AML-193 (cell line): ENCODE results near the gene AIFM3.
"Not testable (repeated sequence)": the region's sequence is repeated elsewhere in the genome, so short reads cannot be mapped to it uniquely, and the experiment has no call there.

Experiments
- DNase-seq, 2 experiments: peaks; one replicate each; lab custom pipeline; 2025; lab: John Stamatoyannopoulos, UW

The AIFM3 gene, protein sequence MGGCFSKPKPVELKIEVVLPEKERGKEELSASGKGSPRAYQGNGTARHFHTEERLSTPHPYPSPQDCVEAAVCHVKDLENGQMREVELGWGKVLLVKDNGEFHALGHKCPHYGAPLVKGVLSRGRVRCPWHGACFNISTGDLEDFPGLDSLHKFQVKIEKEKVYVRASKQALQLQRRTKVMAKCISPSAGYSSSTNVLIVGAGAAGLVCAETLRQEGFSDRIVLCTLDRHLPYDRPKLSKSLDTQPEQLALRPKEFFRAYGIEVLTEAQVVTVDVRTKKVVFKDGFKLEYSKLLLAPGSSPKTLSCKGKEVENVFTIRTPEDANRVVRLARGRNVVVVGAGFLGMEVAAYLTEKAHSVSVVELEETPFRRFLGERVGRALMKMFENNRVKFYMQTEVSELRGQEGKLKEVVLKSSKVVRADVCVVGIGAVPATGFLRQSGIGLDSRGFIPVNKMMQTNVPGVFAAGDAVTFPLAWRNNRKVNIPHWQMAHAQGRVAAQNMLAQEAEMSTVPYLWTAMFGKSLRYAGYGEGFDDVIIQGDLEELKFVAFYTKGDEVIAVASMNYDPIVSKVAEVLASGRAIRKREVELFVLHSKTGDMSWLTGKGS

DNA sequence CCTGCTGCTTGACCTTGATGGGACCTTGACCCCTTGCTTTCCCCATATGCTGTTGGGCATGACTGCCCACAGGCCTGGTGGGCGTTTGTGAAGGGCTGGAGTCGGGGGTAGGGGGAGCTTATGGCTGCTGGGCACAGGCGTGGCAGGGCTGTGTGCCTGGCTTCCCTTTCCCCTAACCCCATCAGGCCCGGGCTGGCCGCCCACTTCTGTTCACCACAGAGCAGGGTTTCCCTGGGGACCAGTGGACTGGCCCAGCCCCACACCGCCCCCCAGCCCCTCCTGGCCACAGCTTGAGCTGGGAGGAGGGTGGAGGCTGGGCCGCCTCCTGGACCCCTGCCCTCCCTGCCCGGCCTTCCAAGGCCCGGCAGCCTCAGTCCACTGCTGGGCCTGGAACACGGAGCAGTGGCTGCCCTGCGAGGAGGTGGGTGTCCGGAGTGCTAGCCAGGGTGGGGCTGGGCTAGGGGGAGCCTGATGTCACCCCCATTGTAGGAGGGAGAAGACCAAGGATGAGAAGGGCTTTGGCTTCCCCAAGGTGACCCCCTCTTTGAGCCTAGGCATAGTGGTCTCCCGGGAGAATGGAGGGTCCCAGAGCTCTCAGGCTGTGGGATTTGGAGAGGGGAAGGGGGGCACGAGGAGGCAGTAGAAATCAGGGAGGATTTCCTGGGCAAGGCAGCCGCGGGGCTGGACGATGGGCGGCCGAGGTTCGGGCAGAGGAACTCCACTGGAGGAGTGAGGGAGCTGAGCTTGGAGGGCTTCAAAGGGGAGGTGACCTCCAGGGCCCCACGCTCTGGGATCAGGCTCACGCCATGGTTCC, at the start of gene AIFM3:
Gene AIFM3 (plus strand): TSS at position 373 of the 814 bp plus-strand sequence. CDS start 690 bp downstream, outside the sequence.
- DNase-seq: no peak

DNA sequence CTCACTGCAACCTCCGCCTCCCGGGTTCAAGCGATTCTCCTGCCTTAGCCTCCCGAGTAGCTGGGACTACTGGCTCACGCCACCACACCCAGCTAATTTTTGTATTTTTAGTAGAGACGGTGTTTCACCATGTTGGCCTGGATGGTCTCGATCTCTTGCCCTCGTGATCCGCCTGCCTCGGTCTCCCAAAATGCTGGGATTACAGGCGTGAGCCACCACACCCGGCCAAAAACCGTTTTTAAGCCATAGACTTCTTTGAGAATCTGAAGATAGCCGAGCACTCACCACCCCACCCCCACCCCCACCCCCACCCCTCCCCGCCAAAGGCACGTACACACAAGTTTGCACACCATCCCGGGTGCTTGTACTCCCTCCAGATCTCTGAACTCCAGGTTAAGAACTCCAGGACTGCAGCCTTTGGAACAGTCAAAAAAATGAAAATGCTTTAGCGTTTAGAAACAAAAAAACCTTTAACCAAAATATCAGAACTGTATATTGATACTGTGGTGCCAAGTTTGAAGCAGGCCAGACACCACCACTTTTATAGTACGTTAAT, 48.3 kb upstream of the AIFM3 start:
- no peak for DNase-seq

DNA sequence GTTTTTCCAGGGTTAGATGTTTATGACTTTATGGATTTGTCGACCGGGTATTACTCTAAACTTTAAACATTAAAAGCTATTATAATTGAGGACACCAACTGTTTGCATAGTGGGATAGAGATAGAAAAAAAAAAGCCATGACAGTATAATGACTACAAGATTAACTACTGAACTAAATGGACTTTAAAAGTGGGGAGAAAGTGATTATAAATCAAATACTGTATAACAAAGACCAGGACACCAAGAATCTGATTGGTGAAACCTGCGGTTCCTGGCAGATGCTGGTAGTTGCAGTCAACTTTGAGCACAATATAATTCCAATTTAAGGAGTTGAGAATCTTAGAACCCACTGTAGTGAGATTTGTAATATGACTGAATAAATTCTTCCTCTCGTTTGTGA, 47.3 kb upstream of the AIFM3 start:
- DNase-seq: no peak

DNA sequence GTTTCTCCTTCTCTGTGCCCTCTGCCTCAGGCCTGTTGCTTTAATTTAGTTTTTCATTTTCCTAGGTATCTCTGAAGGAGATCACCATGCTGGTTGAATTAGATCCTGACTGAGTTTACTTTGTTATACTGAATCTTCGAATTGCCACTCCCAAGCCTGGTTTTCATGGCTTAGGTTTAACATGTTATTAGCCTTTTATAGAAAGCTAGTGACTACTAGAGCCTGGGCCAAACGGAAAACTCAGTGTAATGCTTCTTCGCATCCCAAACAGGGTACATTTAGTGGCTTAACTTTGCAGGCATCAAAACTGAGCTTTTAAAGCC, 46.2 kb upstream of the AIFM3 start:
- no peak for DNase-seq

DNA sequence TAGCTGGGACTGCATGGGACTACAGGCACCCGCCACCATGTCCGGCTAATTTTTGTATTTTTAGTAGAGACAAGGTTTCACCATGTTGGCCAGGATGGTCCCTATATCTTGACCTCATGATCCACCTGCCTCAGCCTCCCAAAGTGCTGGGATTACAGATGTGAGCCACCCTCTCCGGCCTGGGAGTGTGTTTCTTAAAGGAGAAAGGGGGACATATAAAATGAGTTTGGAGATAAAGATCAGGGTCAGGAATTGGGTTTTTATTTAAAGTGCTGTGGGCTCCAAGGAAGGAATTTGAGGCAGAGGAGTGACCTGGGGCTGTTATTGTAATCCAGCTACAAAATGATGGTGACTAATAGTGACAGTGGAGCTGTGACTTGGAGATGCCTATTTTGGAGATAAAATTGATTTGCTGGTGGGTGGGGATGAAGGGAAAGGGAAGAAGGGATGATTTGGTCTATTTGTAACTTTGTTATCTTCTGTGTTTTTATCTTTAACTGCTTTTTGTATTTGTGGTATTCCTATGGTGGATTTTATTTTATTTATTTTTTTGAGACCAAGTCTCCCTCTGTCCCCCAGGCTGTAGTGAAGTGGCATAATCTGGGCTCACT, 44.8 kb upstream of the AIFM3 start:
- DNase-seq: no peak

DNA sequence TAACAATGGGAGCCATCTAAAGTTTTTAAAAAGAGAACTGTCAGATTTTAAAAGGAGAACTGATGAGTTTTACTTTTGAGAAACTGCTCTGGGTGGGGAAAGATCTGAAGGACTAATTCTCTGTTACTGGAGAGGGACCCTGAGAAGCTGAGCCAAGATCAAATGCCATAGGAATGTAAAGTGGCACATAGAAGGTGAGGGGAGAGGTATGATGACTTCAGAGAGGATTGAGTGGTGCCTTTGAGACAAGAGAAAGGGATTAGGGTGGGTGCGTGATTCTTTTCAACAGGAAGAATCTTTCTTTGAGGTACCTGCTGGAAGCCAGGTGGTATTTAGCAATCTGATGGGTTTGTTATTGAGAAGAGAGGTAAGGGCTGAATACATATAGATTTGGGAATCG, 40.8 kb upstream of the AIFM3 start:
- DNase-seq: no peak

DNA sequence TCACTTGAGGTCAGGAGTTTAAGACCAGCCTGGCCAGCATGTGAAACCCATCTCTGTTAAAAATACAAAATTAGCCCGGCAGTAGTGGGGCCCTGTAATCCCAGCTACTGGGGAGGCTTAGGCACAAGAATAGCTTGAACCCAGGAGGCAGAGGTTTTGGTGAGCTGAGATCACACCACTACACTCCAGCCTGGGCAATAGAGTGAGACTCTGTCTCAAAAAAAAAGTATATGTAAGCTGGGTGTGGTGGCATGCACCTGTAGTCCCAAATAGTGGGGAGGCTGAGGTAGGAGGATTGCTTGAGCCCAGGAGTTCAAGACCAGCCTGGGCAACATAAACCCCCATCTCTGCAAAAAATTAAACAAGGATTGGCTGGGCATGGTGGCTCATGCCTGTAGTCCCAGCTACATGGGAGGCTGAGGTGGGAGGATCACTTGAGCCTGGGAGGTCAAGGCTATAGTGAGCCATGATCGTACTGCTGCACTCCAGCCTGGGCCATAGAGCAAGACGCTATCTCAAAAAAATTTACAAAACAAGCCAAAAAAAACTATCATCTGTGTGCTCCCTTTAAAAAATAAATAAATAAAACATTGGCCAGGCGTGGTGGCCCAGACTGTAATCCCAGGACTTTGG, 39.0 kb upstream of the AIFM3 start:
- DNase-seq: no peak

DNA sequence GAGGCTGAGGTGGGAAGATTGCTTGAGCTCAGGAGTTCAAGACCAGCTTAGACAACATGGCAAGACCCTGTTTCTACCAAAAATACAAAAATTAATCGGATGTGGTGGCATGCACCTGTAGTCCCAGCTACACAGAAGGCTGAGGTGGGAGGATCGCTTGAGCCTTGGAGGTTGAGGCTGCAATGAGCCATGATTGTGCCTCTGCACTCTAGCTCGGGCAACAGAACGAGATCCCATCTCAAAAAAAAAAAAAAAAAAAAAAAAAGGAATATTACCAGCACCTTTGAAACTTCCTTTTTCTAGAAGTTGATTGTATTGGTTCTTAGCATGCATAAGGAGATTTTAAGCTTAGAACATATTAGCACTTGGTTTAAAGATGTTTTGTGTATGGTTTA, 38.5 kb upstream of the AIFM3 start:
- no peak for DNase-seq

DNA sequence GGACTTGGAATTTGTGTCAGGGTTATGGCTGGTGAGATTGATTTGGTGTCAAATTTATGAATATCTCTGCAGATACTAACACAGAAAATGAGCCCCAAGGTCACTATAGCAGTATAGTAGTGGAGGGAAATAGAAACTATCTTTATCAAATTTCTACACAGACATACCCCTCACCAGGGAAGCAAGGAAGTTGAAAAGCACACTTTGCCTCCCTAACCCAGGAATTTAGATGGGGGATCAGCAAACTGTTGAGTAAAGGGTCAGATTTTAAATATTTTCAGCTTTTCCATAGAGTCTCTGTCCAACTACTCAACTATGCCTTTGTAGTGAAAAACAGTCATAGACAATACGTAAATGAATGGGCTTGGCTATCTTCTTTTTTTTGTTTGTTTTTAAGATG, 37.1 kb upstream of the AIFM3 start:
- DNase-seq: no peak

DNA sequence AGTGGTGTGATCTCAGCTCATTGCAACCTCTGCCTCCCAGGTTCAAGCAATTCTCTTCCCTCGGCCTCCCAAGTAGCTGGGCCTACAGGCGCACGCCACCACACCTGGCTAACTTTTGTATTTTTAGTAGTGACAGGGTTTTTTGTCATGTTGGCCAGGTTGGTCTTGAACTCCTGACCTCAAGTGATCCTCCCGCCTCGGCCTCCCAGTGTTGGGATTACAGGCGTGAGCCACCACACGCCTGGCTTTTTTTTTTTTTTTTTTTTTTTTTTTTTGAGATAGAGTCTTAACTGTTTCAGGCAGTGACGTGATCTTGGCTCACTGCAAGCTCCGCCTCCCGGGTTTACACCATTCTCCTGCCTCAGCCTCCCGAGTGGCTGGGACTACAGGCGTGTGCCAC, 36.6 kb upstream of the AIFM3 start:
- not testable (repeated sequence) for DNase-seq

DNA sequence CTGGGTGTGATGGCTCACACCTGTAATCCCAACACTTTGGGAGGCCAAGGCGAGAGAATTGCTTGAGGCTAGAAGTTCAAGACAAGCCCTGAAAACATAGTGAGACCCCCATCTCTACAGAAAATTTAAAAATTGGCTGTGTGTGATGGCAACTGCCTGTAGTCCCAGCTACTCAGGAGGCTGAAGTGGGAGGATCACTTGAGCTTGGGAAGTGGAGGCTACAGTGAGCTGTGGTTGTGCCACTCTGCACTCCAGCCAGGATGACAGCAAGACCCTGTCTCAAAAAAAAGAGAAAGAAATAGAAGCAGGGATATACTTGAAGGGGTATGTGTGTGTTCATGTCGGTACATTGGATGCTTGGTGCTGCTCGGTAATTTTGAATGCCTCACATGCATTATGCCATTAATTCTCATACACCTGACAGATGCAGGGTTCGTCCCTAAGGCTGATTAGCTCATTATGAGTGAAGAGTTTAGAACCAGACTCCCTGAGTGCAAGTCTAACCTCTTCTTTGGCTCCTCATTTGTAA, 35.9 kb upstream of the AIFM3 start:
- DNase-seq: no peak

DNA sequence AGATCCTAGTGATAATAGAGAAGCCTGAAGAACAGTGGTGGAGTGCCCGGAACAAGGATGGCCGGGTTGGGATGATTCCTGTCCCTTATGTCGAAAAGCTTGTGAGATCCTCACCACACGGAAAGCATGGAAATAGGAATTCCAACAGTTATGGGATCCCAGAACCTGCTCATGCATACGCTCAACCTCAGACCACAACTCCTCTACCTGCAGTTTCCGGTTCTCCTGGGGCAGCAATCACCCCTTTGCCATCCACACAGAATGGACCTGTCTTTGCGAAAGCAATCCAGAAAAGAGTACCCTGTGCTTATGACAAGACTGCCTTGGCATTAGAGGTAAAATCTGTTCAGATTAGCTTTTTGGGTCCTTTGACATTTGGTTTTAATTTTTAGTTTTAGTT, 33.1 kb upstream of the AIFM3 start:
- no peak for DNase-seq

DNA sequence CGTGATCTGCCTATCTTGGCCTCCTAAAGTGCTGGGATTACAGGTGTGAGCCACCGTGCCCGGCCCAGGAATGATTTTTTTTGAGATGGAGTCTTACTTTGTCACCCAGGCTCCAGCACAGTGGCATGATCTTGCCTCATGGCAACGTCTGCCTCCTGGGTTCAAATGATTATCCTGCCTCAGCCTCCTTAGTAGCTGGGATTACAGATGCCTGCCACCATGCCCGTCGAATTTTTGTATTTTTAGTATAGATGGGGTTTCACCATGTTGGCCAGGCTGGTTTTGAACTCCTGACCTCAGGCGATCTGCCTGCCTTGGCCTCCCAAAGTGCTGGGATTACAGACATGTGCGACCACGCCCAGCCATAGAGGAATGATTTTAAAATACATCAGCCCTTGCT, 32.0 kb upstream of the AIFM3 start:
- not testable (repeated sequence) for DNase-seq

DNA sequence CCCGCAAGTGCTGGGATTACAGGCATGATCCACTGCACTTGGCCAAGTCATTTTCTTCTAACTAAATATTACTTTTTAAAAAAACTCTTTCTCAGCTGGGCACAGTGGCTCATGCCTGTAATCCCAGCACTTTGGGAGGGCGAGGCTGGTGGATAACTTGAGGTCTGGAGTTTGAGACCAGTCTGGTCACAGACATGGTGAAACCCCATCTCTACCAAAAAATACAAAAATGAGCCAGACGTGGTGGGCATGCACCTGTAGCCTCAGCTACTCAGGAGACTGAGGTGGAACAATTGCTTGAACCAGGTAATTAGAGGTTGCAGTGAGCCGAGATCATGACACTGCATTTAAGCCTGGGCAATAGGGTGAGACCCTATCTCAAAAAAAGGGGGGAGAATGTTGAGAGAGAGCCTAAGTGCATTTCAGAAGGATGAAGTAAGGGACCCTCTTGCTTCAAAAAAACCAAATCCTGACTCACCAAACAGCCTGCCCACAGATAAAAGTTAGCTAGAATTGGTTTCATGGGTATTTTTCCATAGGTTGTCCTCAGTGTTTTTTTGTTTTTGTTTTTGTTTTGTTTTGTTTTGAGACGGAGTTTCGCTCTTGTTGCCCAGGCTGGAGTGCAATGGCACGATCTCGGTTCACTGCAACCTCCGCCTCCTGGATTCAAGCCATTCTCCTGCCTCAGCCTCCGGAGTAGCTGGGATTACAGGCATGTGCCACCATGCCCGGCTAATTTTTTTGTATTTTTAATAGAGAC, 31.1 kb upstream of the AIFM3 start:
- not testable (repeated sequence) for DNase-seq

DNA sequence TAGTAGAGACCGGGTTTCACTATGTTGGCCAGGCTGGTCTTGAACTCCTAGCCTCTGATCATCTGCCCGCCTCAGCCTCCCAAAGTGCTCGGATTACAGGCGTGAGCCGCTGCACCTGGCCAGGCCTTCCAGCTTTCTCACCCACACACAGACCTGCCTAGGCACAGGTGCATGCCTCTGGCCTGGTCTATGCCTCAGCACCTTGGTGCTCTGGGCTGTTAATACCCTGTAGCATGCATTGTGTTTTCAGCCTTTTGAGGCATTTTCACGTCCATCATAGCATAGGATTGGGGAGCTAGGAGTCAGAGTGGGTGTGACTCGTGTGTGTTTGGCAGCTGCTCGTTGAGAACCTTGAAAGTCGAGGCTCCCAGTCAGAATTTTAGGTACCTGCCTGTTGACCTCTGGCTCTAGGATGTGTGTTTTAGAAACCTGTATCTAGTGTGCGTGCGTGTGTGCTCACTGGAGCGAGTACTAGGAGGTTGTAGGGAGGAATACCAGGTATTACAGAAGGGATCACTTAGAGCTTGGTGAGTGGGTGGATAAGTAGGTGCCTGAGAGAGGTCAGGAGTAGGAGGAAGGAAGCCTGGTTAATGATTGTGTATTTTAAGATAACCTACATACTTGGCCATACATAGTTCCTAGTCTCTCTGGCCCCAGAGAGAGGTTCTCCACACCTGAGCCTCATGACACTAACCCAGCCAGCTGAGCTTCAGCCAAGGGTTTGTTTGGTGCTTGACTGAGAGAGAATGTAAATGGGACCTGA, 29.8 kb upstream of the AIFM3 start:
- DNase-seq: no peak

DNA sequence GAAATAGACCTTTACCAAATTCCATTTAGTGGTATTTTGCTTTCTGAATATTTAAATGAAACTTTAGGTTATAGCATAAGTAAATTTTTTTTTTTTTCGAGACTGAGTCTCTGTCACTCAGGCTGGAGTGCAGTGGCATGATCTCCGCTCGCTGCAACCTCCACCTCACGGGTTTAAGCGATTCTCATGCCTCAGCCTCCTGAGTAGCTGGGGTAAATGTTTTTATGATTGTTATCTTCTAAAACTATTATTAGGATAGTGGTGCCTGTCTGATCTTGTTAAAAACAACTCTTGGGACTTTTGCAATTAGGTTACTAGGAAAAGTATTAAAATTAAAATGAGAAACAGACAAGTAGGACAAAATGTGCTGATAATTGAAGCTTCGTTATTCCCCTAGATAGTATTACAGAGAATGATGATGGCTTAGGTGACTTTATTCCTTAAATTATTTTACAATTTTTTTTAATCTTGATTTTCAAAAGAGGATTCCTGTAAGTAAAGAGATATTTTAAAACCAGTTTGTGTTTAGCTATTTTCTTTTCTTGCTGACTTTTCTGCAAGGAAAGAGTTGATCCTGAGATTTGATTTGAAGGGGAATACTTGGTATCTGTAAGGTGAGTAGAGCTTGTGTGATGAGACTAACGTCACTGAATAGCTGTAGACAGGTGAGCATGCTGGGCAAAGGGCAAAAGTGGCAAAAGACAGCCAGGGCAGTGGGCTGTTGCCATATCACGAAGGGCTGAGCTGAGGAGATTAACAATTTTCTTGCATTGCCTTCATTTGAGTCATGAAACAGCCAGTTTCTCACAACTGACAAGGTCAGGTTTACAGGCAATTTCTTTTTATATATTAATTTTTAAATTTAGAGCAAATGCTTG, 29.0 kb upstream of the AIFM3 start:
- no peak for DNase-seq

DNA sequence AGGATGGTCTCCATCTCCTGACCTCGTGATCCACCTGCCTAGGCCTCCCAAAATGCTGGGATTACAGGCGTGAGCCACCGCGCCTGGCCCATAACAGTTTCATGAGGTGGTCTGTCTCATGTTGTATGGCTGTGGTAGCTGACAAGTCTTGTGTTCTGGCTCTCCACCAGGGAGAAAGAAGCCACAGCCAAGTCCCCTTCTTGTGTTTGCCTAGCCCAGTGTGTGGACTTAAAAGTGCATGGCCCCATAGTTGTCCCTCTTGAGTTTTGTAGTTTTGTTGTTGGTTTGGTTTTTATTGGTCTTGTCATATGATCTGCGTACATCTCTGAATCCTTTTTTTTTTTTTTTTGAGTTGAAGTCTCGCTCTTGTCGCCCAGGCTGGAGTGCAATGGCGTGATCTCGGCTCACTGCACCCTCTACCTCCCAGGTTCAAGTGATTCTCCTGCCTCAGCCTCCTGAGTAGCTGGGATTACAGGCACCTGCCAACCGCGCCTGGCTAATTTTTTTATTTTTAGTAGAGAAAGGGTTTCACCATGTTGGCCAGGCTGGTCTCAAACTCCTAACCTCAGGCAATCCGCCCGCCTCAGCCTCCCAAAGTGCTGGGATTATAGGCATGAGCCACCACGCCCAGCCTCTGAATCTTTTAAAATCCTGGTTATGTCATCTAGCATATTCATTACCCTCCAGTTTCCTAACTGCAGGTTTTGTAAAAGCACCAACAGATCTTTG, 27.4 kb upstream of the AIFM3 start:
- DNase-seq: not testable (repeated sequence)

DNA sequence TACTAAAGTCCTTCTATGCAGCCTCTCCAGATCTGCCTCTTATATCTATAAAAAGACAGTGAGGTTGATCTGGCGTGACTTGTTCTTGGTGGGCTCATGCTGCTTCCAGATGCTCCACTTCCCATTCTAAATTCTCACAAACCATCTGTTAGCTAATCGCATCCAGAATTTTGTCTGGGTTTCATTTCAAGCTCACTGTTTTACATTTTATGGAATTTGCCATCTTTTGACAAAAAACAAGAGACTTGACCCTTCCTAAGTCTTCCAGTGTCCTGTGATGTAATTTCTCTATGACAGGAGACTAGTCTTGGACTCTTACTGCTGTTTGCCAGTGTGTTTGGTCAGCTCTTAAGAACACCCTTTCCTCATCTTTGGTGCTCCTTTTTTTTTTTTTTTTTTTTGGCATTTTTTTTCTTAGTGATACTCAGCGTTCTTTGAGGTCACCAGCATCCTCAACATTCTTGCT, 26.8 kb upstream of the AIFM3 start:
- DNase-seq: no peak
